GM19468 (cell line): ENCODE data around the gene SP140L.
"Not testable (repeated sequence)": the region's sequence is repeated elsewhere in the genome, so short reads cannot be mapped to it uniquely, and the experiment has no call there.

ENCODE experiments used
- ATAC-seq: cut with Tn5 transposase; IDR thresholded peaks from one replicate; pipeline ENCODE4 v1.9.1; 2021; ENCODE audit warnings: mild to moderate bottlenecking, moderate library complexity, moderate number of reproducible peaks; ENCODE audit not compliant: unreplicated experiment; ENCODE audit errors: extremely low read depth

The SP140L gene

DNA sequence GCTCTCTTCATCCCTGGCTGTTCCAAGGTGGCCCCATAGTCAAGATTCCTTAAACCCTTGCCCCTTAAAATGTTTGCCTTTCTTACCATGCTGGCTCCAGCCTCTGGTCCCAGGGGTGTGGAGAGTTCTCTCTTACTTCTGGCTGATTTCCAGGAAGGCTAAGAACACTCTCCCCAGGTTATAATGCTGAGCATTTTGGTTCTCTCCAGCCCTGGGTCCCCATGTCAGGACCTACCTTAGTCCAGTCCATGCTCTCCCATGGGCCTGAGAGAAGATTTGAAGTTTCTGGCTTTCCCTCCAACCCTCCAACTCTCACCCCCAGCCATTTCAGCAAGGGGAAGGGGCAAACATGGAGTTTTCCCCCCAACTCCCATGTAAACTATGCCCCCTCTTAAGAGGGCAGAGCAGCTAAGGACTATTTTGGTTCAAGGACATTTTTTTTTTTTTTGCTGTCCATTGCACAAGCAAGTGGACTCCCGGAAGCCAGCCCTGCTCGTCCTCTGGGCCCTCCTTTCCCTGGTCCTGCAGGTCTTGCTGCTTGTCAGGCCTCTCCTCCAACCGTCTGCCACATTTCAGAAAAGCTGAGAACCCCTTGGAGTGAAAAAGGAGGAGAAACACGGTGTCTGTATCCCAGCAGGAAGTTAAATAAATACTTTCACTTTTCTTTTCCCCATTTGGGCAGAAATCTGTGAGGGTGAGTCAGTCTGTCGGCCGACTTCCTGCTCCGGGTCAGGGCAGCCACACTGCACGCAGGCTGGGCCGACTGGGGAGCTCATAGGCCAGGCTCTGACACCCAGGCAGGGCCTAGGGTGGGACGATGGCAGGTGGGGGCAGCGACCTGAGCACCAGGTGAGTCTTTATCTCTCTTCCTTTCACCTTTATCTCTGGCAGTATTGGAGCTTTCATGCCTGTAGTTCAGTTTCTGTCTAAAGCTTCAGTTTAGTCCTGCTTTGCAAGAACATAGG is at the start of gene SP140L:
SP140L (plus strand) TSS at position 741 of the 965 bp plus-strand sequence; CDS start at position 818, 77 bp downstream.
- ATAC-seq: peak; percentile 81

DNA sequence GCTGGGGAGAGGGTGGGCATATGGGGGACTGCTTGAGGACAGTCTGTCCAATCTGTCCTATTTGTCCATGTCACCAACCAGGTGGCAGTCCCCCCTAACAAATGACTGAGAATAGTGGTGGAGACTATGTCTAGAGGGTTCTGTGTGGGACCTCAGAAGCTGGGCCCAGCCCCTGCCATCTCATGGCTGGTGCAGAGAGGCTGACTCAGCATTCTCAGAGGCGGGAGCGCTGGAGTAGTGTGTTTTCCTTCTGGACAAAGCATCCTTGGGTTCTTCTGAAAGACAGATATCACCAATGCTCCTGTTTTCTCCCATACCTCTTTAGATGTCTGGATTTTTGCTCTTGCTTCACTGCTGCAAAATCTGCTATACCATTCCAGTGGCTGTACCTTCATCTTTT is 44.1 kb upstream of the SP140L start:
- ATAC-seq: no peak

DNA sequence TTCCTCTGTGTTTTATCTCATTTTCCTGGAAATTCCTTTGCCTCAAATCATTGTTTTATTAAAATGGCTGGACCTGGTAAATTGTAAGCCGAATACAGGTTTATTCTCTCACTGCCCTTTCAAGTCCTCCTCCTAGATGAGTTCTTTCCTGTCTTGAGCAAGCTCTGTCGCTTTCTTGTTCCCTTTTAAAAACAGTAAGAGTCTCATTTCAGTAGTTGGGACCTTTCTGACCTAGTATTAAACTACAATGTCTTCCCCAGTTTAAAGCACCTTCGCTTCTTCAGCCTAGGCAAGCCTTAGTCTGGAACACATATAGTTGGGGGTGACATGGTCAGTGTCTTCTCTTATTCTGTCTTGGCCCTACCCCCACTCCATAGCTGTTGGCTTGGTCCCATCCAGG is 40.9 kb upstream of the SP140L start:
- no peak for ATAC-seq

DNA sequence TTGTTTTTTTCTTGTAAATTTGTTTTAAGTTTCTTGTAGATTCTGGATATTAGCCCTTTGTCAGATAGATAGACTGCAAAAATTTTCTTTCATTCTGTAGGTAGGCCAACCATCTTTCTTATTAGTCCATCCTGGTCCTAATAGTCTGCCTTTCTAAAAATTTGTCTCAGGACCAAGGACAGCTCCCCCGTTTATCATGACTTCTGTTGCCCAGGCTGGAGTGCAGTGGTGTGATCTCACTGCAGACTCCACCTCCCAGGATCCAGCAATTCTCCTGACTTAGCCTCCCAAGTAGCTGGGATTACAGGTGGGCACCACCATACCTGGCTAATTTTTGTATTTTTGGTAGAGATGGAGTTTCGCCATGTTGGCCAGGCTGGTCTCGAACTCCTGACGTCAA is 37.7 kb upstream of the SP140L start:
- not testable (repeated sequence) for ATAC-seq

DNA sequence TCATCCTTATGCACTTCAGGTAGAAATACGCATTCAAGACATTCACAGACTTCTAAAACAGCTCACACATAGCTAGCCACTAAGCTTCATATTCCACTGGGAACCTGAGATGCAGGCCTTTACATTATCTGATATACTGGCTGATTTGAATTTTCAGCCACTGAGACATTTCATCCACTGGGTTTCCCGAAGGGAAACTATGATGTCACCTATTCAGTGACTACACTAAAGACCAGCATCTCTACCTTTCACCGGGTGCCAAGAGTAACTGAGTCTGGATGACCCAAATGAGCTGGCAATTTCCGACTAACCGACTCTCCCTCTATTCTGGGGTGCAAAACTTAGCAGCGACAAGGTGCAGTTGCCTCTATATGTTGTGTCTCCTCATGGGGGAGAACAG is 31.8 kb upstream of the SP140L start:
- no peak for ATAC-seq

DNA sequence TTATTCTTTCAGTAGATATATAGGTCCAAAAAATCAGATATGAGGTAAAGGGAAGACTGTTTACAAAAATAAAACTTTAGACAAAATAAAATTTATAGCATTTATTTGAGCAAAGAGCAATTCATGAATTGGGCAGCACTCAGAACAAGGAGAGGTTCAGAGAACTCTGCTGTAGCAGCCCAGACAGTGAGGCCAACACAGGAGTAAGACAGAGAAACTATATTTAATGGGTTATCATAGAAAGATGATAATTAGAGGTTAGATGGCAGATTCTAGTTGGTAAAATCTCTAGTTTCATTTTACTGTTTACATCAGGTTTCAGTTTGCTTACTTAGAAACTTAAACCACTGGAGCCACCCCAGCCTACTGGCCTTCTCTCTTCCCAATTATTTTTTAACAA is 30.1 kb upstream of the SP140L start:
- no peak for ATAC-seq

DNA sequence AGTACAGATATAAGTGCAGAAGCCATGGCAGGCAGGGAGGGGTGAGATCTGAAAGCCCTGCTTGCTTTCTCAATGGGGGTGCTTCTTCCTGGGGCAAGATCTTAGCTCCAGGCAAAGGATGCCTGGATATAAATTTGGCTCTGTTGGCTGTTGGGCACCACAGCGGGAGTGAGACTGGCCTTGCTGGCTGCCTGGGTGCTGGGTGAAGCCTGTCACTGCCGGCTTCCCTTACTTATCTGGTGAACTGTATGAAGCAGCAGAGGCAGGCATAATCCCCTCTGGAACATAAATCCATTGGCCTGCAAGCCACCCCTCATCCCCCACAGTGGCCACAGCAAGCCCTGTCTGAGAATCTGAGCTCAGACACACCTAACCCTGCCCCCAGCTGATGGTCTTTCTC is 27.4 kb upstream of the SP140L start:
- no peak for ATAC-seq

DNA sequence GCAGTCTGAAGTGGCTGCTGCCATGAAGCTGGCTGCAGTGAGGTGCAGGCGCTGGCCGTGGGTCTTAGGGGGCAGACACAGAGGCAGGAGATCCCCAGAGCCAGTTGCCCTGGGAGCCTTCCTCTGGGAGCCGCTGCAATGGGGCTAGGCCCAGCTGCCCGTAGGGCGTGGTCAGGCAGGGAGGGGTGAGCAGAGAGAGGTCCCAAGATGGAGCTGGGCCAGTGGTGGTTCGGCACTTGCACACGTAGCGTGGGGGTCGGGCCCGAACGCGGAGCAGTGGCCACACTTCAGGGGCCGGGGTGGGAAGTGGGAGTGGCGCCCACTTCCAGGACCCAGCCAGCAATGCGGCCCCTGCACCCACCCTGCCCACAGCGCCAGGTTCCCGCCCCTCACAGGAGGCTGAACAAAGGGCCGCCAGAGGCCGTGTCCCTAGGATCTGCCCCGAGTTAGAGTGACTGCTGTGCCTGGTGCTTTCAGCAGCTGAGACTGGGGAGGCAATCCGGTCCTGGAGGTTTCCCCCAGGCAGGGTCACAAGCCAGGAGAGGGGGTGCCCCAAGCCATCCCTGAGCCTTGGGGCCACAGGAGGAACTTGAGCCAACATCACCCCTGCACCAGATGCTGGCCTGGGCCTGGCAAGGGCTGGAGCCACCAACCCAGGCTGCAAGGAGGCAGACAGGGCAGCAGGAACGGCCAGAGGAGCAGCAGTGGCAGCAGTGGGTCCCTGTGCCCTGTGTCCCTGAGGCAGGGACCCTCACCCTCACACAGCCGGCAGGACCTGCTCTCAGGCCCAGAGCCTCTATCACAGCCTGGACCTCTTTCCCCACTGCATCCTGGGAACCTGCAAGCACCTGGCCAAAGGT is 21.3 kb upstream of the SP140L start:
- ATAC-seq: no peak

DNA sequence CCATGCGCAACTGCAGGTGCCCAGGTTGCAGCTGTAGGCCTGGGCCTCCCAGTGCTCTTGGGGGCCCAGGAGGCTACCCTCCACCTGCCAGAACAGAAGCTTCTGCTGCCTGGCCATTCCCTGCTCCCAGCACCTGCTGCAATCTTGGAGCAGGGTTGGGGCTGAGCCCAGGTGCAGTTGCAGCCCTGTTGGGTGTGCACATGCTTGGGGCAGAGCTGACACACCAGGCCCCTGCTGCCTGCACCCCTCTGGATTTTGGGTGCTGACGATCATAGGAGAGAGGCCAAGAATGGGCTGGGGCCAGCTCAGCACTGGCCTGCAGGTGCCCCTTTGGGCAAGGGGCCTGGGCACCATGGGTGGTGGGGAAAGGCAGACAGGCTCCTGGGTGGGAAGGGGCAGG is 20.5 kb upstream of the SP140L start:
- ATAC-seq: no peak

DNA sequence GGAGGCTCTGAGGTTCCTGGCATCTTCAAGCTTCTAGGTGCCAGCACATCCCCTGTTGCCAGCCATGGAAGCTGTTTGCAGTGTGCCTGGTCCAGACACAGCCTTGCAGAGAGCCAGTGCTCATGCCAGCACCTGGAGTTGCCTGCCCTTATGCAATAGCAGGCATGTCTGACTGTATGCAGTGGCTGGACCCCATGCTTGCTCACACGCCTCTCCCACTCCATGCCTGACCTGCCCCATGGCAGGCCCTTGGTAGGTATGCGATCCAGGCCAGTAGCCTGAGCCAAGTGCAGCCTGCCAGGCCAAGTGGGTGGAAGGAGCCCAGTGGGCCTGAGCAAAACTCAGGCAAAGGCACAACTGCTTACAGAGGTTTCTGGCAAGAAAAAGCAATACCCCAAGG is 19.5 kb upstream of the SP140L start:
- ATAC-seq: no peak

DNA sequence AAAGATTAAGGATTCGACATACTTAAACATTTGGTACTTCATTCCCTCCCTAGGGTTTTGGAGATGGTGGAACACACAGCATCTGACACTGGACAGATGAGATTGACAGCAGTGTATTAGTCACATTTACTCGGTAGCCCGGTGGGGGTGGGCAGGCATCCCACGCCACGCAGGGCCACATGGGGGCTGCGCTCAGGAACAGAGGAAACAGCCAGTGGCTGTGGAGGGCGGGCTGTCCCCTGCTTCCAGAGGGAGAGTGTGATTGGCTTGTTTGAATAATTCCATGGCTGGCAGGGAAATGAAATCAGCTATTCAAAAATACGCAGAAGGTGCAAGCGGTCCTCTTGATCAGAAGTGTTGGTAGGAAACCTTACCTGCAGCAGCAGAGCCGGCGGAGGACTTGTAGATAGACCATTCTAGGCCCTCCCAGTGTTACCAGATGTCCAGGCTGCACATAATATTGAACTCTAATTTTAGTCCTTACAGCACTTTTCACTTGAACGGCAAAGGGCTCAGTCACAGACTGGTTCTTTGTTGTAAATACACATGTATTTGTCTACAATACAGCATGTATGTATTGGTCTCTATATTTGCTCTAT is 18.5 kb upstream of the SP140L start:
- no peak for ATAC-seq

DNA sequence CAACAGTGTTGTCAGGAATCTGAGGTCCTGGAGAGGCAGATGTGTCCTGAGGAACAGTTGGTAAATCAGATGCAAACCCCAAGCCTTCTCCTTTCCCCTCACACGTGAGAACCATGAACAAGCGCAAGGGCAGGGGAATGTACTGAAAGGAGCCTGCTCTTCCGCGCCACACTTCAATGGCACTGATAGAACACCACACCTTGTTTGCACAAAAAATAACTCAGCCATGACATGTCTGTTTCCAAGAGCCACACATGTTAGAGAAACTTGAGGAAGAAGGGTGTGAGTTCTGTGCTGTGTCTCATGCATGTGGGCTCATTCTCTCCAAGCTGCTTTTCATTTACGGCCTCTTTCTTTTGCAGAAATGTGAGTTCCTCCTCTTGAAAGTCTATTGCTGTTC is 16.2 kb upstream of the SP140L start:
- ATAC-seq: not testable (repeated sequence)

DNA sequence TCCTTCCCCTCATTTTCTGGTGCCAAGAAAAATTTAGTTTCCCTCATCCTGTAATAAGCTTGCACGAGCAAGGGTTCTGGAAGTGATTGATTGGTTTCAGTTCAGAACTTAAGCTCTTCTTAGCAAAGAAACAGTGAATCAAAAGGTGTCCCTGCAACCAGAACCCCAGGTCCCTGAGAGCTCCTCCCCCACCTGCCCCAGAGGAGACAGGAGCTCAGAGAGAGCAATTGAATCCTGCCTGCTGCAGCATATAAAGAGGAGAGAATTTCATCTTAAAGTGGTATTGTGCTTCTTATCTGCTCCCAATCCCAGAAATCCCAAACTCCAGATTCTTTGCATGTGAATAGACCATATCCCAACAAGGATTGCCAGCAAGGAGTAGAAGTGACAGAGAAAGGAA is 15.4 kb upstream of the SP140L start:
- not testable (repeated sequence) for ATAC-seq

DNA sequence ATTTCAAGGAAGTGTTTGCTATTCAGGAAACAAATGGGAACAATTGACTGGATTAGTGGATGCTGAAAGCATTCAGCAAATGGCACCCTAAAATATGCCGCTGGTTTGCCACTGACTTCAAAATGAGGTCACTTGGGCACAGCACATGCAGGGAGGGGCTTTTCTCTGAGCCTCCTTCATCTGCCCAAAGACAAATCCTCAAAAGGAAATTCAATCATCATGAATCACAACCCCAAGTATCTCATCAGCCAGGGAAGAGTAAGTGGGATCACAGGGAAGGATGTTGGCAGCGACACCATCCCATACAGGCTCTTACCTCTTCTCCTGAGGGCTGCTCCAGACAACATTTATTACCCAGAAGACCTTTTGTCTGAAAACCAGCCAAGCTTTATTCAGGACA is 14.4 kb upstream of the SP140L start:
- ATAC-seq: no peak

DNA sequence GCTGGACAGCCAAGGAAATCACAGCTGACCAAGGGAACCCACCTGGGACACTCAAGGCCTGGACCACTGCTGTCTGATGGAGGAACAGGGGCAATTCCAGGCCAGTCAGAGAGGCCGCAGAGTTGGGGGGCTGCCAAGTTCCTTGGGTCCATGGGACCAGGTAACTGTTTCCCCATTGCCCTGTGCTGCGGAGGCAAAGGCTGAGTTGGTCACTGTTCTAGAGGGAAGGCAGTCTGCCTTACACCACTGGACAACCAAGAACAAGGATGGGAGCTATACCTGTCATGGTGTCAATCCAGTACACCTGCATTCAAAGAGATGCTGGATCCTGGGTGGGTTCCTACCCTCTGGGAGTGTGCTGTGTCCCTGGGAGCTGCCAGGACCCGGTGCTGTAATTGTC is 9.6 kb upstream of the SP140L start:
- no peak for ATAC-seq

DNA sequence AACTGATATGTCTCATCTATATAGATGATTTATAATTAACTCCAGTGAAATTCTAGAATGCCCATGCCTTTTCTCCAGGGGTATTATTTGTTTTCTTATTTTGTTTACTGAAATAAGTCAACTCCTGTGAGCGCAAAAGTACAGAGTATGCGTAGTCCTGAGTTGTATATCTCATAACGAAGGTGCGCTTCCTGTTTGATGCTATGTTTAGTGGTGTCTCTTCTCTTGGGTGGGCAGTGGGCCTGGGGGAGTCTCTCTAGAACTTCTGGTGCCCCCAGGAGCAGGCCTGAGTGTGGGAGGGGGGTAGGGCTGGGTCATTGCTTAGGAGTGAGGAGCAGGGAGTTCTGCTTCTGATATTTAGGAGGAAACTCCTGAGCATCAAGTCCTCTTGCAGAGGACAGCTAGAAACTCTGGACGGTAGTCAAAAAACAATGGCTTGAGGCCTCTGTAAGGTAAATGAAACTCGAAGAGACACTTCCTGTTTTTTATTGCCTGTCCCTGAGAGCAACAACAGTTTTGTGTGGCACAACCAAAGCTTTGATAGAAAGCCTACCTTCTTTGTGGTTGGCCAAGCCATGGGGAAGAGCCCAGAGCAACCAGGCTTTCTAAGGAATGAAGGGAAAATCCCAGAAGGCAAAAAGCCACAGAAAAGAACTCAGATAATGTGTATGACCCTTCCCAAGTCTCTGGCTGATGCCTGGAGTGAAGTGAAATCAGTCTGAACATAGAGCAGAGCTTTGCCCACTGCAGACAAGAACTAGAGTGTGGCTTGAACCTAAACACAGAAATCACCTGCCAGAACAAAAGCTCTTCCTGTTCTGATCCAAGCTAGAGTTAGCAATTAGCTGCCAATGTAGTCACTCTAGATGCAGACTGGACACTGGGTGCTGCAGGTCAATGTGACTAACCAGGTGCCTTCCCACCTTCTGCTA is 8.5 kb upstream of the SP140L start:
- no peak for ATAC-seq

DNA sequence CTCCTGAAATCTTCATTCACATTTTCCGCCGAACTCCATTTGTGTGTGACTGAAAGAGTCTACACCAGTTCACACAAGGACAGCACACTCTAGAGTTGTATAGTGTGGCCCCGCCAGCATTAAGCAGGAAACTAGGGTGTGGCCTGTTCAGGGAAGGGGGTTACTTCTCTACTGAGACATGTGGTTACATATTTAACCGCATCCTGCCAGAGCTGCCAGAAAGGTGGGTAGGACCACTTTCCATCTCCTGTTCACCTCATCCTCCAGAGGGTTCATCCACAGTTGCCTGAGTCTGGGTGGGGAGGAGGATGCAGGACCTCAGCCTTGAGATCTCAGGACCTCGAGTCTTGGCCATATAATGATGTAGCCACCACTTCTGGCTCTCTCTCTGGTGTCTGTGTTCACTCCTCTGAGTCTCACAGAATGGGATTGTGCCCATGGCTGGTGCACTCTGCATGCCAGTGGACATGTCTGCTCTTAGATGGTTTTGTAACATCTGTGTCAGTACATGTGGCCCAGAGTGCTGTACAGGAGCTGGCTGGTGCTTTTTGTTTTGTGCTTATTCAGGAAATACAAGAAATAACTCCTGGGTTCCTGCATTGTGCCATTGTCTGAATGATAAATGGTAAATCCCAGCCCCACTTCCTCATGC is 7.7 kb upstream of the SP140L start:
- peak; percentile 77 for ATAC-seq

DNA sequence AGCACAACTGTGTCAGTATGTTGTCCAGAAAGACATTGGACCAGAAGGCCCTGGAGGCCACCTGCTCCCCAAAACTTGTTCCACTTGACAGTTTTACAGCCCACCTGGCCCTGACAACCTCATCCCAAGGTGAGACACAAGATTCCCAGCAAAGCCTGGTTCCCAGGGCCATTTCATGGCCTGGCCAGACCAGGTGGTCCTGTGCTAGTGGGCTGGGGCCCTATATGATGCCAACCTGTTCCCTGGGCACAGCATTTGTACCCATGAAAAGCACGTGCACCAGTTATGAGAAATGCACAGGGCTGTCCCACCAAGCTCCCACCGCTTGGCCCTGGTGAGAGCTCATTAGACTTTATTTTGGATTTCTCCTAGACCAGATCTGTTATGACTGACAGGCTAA is 6.0 kb upstream of the SP140L start:
- no peak for ATAC-seq
